Measurements from ENCODE around the gene TENM3.
"Not testable (repeated sequence)": the region's sequence is repeated elsewhere in the genome, so short reads cannot be mapped to it uniquely, and the experiment has no call there.

The TENM3 gene

DNA sequence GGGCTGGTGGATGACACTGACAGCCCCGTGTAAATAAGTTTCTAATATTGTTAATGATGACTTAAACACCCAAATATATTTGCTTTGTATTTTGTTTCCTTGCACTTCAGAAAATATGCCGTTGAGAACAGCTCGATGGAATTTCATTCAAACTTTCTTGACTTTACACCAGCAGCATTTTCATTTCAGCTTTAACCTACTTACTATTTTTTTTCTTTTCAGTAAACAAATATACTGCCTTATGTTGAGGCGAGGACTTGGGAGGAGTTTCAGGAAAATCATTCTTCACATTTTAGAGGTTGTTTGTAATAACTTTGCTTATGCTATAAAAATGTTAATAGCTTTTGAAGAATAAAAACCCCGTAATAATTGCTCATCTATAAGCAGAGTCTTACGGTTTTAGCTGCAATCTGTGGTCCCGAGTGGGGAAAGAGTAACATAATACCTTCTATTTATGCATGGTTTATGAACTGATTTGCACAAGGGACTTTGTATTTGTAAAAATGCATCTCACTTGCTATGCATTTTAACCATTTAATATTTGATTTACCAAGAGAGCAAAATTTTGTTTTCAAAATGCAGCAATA is 14.1 kb upstream of the TENM3 start:
- no peak for DNase-seq

DNA sequence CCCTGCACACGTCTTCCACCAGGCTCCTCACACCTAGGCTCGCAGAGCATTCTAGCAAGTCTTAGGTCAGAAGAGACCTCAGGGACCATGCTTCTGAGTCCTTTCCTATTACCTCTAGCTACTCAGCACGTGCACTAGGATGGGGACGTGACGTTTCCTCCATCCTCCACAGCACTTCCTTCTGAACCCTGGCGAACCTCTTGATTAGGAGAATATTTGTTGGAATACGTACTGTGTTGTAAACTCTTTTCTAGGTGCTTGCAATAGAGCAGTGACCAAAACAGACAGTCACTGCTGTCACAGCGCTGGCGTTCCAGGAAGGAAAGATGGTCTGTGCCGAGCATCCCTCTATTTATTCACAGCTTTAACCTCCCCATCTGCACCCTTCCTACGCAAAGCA is 12.9 kb upstream of the TENM3 start:
- no peak for DNase-seq

DNA sequence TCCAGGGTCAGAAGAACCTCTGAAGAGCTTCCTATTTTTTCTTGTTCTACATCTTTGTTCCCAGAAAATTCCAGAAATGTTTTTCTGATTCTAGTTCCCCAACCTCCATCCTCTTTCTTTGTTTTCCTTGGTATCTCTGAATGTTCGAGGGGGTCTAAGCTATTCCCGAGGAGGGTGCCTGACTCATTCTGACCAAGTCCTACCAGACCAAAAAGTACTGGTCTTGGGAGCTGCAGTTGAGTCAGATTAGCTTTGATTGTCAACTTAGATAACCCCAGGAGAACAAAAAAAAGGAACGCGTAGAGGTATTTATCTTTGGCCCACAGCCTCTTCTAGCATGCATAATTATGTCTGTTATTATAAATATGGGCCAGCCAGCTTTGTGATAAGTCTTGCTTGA is 12.1 kb upstream of the TENM3 start:
- no peak for DNase-seq

DNA sequence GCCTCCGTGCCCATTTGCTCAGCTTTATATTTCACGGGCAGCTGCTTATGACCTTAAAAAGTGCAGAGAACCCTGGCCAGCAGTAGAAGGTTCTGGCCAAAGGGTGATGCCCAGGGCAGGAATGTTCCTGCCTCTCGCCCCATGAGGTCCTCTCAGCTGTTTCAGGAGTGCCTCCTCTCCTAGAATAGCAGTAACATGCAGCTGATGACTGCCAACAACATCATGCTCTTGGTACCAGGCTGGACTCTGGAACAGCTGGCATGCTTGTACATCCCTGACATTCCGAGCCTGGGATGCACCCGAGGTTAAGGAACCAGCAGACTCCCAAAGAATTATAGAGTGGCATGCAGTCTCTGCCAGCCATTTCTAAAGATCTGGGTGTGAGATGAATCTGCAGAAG is 11.7 kb upstream of the TENM3 start:
- DNase-seq, result no peak

DNA sequence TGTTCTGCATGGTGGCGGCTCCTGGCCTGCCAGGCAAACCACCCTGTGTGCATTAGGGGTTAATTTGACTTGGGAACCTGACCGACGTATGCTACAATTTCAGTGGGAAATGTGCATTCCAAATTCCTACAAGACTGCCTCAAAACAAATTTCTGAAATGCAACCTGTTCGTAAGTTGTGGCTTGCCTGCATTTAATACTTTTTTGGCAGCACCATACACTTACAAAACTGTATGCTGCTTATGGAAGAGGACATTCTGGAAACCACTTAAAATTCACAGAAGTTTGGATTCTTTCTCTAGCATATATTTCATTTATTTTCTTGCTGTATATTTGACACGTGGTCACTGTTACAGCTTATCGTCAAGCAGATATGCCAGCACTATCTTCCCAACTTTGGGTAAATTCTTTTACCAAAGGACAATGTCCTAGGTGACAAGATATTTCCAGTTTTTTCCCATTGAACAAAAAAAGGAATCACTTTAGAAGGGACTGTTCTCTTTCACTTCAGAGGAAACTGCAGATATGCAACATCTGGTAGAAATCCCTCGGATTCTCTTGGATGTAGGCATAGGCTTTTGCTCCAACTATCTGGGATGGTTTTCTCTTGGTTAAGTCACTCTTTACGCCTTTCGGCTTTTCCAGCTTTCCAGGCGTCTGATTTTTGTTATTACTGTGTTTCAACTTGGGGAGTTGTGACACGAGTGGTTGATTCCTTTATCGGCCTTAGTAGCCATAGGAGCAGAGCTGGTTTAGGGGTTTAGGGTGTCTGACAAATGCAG is 9.7 kb upstream of the TENM3 start:
- DNase-seq, result no peak

DNA sequence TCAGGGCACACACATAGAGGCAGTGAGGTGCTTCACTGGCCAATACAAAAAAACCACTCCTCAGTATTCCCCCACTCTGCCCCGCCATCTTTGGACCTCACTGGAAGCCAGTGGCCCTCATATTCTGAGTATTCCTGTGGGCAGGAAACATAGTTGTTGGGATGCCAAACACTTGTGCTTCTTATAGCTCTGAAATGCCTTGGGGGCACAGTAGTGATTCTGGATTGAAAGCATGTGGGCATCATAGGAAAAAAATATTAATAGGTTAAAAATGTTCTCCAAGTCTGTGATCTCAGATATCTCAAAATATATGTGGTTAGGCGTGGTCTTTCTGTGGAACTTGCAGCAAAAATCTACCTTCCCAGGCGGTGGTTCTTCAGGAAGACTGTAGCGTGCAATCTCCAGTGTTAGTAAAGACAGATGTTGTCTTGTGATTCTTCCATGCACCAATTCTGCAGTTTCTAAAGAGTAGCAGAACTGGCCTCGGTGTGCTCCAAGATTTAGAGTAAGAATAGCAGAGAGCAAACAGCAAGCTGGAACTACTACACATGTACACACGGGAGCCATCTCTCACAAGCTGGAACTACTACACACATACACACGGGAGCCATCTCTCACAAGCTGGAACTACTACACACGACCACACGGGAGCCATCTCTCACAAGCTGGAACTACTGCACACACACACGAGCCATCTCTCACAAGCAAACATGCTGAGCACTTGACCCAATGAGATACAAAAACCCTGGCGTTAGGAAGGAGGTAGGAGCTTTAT is 8.0 kb upstream of the TENM3 start:
- DNase-seq, result no peak

DNA sequence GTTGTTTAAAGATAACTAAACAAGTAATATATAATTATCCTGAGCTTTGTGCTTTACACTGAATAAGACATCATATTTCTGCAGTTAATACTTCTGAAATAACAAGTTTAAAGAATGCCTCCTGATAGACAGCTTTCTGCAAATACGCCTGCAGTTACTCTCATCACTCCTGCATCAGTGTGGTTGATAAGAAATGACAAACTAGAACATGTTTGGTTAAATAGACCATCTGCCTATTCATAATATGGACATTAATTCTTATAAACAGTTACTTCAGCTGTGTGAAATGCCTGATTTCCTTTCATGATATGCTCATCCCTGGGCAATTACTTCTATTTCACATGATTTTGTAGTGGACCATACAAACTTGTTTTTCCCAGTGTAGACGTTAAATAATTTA is 7.0 kb upstream of the TENM3 start:
- DNase-seq, result no peak

DNA sequence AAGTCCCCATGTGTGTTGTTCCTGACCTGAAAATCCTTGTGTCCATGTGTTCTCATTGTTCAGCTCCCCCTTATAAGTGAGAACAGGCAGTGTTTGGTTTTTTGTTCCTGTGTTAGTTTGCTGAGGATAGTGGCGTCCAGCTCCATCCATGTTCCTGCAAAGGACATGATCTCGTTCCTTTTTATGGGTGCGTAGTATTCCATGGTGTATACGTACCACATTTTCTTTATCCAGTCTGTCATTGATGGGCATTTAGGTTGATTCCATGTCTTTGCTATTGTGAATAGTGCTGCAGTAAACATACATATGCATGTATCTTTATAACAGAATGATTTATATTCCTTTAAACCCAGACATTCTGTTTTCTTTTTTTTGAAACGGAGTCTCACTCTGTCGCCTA is 6.2 kb upstream of the TENM3 start:
- not testable (repeated sequence) for DNase-seq

DNA sequence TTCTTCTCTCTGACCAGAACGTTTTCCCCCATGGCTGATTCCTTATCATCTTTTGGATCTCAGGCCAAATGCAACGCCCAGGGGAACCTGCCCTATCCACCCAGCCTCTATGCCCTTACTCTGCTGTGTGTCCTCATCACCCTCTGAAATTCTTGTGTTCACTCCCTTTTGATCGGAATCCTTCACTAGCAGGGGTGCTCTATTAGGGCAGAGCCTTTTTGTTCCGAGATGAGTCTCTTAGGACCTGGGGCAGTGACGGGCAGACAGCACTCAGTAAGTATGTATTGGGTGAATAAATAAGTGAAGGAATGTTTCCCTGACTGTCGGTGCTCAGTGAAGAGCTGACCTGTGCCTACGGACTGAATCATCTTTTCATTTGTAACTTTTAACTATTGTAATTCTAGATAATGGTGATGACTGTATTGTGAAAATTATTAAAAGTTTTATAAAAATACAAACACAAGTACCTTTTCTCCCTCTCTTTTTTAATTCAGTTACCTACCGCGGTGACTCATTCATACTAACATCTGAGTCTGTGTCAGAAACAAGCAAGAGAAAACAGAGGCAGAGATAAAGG is 4.8 kb upstream of the TENM3 start:
- no peak for DNase-seq

DNA sequence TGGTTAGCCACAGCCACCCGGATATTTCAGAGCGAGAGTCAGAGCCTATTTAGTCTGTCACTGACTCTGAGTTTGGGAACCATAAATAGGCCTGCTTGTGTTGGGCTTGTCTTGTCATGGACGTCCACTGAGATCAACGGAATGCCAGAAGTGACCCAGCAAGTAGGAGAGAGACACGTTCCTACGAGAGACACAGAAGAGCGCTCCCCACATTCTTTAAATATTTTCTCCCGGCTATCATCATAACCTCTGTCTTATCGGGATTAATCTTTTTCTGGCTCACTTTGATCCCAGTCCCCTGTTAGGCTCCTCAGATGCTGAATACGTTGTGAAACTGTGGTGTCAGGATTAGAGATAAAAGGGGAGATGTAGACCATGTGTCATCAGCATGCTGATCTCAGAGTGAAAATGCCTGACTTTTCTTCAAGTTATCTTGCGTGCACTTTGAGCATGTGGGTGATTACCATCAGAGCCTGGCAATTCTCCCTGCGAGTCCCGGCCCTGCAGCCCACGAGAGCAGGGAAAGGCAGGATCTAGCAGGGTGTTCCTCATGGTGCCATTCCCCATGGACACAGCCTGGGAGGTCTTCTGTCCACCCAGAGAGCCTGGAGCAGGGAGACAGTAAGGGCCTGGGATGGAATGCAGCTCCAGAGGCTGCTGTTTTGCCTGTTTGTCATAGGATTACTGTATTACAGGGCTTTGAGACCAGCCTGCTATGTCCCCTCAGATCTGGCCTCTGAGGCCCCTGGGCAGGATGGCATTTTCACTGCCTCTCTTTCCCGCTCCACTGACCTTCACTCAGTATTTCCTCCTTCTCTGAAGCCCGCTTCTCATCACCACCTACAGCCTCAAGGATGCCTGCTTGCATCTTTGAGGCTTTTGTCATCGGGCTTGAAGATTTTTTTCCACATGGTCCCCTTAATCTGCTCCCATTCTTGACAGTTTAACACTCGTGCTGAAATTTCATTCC is 2.8 kb upstream of the TENM3 start:
- DNase-seq, result no peak

DNA sequence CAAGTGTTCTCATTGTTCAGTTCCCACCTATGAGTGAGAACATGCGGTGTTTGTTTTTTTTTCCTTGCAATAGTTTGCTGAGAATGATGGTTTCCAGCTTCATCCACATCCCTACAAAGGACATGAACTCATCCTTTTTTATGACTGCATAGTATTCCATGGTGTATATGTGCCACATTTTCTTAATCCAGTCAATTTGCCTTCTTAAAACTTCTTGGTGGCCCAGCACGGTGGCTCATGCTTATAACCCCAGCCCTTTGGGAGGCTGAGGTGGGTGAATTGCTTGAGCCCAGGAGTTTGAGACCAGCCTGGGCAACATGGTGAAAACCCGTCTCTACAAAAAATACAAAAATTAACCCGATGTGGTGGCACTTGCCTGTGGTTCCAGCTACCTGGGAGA is 942 bp upstream of the TENM3 start:
- DNase-seq, result not testable (repeated sequence)

DNA sequence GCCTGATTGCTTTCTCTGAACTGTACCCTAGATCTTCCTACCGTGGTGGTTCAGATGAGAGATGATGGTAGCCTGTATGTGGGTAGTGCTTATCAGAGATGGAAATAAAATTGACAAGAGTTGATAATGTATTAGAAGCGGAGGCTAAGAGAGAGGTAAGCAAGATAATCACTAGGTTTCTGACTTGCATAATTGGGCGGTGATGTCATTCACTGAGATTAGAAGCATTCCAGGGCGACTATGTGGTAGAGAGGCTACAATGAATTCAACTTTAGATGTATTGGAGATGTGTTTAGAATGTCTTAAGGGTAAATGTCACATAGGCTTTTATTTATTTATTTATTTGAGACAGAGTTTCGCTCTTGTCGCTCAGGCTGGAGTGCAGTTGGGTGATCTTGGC is 415 bp upstream of the TENM3 start:
- no peak for DNase-seq

DNA sequence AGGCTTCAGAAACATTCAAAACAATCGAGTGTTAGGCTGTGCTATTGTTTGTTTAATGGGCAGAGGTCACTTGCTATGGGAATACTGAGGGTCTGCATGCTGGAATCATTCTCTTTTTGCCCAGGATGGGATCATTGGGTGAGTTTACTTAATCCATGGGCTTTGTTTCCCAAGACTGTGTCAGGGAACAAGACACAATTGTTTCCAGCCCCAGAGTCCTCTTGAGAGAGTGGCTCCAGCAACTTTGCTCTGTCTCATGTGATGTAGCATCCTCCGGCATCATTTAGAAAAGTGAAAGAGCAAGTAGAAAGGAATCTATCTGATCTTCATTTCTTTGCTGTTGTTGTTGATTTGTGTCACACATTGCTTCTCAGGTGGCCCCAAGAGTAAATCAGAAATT is 1.8 kb downstream of the TENM3 start:
- no peak for DNase-seq

DNA sequence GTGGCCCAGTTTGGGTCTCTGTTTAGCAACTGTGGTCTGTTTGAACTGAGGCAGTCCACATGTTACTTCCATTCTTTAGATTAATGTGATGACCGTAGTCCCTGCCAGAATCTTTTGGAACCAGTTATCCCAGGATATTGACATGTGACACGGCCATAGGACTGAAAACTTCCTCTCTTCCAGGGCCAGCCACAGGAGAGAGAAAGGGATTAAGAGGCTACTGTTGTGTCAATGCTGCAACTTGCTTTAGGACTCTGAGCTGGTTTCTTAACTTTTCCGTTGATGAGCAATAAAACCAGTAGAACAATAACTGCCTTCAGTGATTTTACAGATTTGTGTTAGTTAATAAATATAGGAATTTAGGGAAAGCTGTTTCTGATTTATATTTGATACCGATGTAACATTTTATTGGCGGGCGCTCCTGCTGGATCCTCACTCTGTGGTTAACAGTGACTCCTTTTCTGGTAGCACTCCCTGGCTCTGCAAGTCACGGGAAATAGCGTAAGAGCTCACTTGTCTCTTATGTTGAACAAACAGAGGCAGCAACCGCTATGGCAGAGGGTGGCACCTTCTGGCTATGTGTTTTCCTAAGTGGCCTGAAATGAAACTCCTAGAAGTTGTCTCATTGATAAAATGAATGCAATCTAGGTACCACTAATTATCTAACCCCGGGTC is 2.5 kb downstream of the TENM3 start:
- DNase-seq, result no peak

DNA sequence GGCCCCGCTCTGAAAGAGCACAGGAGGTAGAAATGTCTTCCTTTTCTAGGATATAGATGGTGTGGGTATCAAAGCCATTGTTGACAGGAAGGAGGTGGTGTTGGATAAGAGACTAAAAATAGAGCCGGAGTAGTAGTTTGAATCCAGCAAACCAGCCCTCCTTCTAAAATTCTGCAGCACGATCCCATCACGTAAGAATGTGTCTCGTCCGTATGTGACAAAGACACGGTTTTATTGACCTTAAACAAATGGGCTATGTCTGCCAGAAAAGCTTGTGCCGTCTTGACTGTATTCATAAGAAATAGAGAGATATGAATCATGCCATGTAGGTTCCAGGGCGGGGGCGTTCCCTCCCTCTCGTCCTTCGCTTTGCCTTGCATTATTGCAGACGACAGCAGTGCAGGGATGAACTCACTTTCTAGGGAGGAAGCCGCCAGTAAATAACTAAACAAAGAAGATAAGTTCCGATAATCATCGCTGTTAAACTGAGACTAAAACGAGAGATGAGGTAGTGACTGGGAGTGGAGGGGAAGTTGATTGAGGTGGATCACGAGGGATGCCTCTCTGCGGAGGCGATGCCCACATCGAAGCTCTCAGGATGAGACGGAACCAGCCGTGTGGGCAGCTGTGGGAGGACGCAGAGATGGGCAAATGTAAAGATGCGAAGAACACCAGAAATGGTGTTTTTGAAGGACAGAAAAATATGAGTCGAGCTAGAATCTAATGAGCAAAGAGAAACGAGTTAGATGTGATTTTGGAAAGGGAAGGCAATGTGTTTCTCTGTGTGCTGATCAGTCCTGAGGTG is 3.4 kb downstream of the TENM3 start:
- no peak for DNase-seq

DNA sequence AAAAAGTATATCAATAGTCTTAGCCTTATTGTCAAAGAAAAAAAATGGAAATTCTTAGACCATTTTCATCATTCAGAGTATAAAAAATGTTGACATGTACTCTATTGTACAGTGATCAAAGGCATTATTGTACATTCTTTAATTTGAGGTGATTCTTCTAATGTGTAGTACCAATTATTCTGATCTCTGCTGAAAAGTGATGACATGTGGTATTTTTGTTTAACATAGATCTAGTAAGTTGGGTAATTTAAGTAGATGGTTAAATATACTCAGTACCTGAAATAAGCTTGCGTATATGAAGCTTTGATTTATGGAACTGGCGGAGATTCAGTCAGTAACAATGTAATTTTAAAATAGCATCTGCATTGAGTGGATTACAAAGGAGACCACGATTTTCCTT is 5.1 kb downstream of the TENM3 start:
- DNase-seq, result no peak

DNA sequence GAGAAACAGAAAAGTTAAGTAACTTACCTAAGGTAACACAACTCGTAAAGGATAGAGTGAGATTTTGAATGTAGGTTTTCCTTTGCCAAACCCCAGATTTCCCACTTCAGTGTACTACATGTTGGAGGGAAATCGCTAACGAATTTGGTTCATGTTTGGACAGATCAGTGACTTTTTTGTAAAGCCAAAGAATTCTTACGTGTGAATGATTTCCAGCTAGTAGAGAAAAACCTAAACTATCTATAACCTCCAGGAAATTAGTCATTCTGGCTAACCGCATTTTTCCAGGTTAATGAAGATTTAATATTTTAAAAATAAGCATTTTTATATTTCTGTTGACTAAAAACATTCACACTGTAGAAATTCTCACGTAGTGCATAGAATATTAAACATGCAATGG is 7.2 kb downstream of the TENM3 start:
- DNase-seq, result no peak

DNA sequence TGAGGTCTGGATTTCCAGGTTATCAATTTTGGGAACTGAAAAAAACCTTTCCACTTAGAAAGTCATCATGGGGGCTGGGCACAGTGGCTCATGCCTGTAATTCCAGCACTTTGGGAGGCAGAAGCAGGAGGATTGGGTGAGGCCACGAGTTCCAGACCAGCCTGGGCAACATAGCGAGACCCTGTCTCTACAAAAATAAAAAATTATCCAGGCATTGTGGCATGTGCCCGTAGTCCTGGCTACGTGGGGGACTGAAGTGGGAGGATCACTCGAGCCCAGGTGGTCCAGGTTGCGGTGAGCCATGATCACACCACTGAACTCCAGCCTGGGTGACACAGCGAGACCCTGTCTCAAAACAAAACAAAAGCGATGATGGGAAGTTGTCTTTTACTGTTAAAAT is 7.9 kb downstream of the TENM3 start:
- DNase-seq, result no peak

DNA sequence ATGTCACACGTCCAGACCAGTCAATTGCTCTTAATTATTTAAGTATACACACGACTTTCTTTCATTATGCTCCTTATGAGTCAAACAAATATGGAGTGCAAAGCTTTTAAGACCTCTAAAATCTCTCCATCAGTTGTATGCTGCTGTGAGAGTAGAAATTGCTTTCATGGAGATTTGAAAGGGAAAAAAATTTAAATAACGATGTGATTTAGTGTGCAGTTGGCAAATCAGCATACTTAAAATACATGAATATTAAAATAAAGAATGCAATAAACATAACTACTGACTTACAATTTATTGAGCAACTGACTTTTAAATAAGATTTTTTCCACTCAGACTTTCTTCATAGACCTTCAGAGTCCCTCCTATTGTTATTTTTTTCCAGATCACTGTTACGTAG is 9.0 kb downstream of the TENM3 start:
- no peak for DNase-seq

DNA sequence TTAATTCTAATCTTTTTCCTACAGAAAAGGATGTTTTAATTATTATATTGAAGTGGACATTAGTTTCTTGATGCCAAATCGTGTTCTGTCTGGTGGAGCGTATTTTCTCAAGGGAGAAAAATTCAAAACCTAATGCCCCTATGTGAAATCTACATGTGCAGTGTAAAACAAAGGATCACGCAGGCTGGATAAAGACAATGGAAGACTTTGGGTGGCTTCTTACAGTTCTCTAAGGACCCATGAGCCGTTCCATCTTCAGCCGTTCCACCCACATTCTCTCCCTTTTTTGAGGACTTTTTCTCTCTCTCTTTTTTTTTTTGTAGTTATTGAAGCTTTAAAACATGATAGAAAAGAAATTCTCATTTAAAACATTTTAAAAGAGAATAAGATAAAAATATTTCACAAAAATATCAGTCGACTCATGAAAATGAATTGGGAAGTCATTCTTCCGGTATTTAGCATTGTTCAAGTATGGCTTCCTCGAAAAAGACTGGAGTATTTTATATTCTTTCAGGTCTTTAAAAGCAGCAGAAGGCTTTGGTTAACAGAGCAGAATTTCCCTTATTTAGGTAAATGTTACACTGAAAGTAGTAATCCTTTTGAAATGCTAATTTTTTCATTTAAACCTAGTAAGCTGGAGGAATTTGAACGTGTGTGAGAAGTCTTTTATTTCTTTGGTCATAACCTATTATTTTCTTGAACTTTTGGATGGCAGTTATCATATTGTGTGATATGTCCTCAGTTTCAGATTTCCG is 11.0 kb downstream of the TENM3 start:
- DNase-seq, result no peak
